Karpas-422 (cell line): ENCODE data around the gene NTM. TPM values are rescaled to one million over a fixed set of nuclear protein-coding genes. Genes with fewer than 3 reads are reported as not detected.

Source experiments
- DNase-seq: peaks from one replicate; pipeline ENCODE4 v3.0.0-alpha.2; 2015
- H2AFZ ChIP-seq: fragments of 200-600 bp; sonication (generic); 2 replicates; pipeline ENCODE4 v1.6.1; 2014; ENCODE audit warnings: antibody characterized with exemption, low read length, mixed read lengths
- H3K27ac ChIP-seq: fragments of 200-600 bp; sonication (generic); 2 replicates; pipeline ENCODE4 v1.5.1; 2014; ENCODE audit warnings: mild to moderate bottlenecking, low read length, moderate library complexity
- H3K27me3 ChIP-seq: fragments of 200-600 bp; sonication (generic); 2 replicates; pipeline ENCODE4 v1.6.1; 2014; ENCODE audit warnings: low read length, mixed read lengths
- H3K36me3 ChIP-seq: fragments of 200-600 bp; sonication (generic); 2 replicates; pipeline ENCODE4 v1.6.1; 2014; ENCODE audit warnings: low read length, mixed read lengths; ENCODE audit not compliant: insufficient read depth
- H3K4me1 ChIP-seq: fragments of 200-600 bp; sonication (generic); 2 replicates; pipeline ENCODE4 v1.6.1; 2014; ENCODE audit warnings: mild to moderate bottlenecking, low read length, mixed read lengths
- H3K4me2 ChIP-seq: fragments of 200-600 bp; sonication (generic); 2 replicates; pipeline ENCODE4 v1.6.1; 2014; ENCODE audit warnings: low read length, low read depth, mild to moderate bottlenecking; ENCODE audit not compliant: poor library complexity, severe bottlenecking
- H3K4me3 ChIP-seq: fragments of 200-600 bp; sonication (generic); 2 replicates; pipeline ENCODE4 v1.5.1; 2014; ENCODE audit warnings: mild to moderate bottlenecking, antibody characterized with exemption, low read length, mixed read lengths
- H3K79me2 ChIP-seq: fragments of 200-600 bp; sonication (generic); 2 replicates; pipeline ENCODE4 v1.6.1; 2014; ENCODE audit warnings: mild to moderate bottlenecking, low read length, mixed read lengths
- H3K9ac ChIP-seq: fragments of 200-600 bp; sonication (generic); 2 replicates; pipeline ENCODE4 v1.6.0; 2014; ENCODE audit warnings: low read length
- H3K9me2 ChIP-seq: fragments of 200-600 bp; sonication (generic), shearing (Covaris generic); replicated peaks from 2 replicates; pipeline ENCODE4 v1.6.0; 2014; ENCODE audit warnings: mild to moderate bottlenecking, low read length, moderate library complexity; ENCODE audit not compliant: insufficient read depth
- H3K9me3 ChIP-seq: fragments of 300-700, 200-600 bp; sonication (generic); 2 replicates; pipeline ENCODE4 v1.6.1; 2014; ENCODE audit warnings: low read length, mixed read lengths
- H4K20me1 ChIP-seq: fragments of 200-600 bp; sonication (generic); 2 replicates; pipeline ENCODE4 v1.6.1; 2014; ENCODE audit warnings: mild to moderate bottlenecking, antibody characterized with exemption, low read length, low read depth; ENCODE audit not compliant: insufficient read depth
- total RNA-seq: library from RNA; depleted of rRNA; stranded (reverse); fragments of >200 nt; shearing (Covaris generic); gene quantifications from 2 replicates; pipeline ENCODE4 v1.2.3, GENCODE V29; 2014; ENCODE audit warnings: low replicate concordance

The NTM gene
- total RNA-seq, 1 experiment from 2014 or later: not detected

DNA sequence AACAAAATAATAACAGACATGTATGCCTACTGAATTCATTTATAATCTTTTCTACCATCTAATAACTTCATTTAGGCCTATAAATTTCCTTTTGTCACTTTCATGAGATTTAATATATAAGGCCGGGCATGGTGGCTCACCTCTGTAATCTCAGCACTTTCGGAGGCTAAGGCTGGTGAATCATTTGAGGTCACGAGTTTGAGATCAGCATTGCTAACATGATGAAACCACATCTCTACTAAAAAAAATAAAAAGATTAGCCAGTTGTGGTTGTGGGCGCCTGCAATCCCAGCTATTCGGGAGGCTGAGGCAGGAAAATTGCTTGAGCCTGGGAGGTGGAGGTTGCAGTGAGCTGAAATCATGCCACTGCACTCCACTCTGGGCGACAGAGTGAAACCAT lies 14.2 kb upstream of the NTM start:
- no peak overlapping the region for H2AFZ ChIP-seq
- no peaks in the 10 kb centered on the region for H3K4me1 ChIP-seq
- H3K36me3 ChIP-seq: no peaks in the 10 kb centered on the region
- no peaks in the 10 kb centered on the region for H4K20me1 ChIP-seq
- no peaks in the 10 kb centered on the region for H3K79me2 ChIP-seq
- no peaks in the 10 kb centered on the region for H3K9me2 ChIP-seq
- DNase-seq: no peak
- H3K27me3 ChIP-seq: no peaks in the 10 kb centered on the region
- no peak overlapping the region for H3K27ac ChIP-seq
- no peaks in the 10 kb centered on the region for H3K9me3 ChIP-seq
- H3K4me2 ChIP-seq: no peak overlapping the region
- H3K4me3 ChIP-seq: no peak overlapping the region
- H3K9ac ChIP-seq: no peak overlapping the region

- Histone ChIP-seq H4K20me1 (no peaks in the 10 kb centered on the region), H3K79me2 (no peaks in the 10 kb centered on the region), H3K27me3 (no peaks in the 10 kb centered on the region), H3K4me1 (no peaks in the 10 kb centered on the region), H2AFZ (no peak overlapping the region), H3K4me3 (no peak overlapping the region), H3K27ac (no peak overlapping the region), H3K9me2 (no peaks in the 10 kb centered on the region), H3K9ac (no peak overlapping the region), H3K36me3 (no peaks in the 10 kb centered on the region), H3K9me3 (no peaks in the 10 kb centered on the region), H3K4me2 (no peak overlapping the region)
- DNase-seq: no peak
These were observed 5.0 kb upstream of the NTM start for GRCh38 chr11:131365329-131365930.

GRCh38 chr11:131370901-131371790 lies 731 bp downstream of the NTM start:
- Histone ChIP-seq H3K9ac (no peak overlapping the region), H3K4me2 (no peak overlapping the region), H3K27me3 (no peaks in the 10 kb centered on the region), H3K9me2 (no peaks in the 10 kb centered on the region), H4K20me1 (no peaks in the 10 kb centered on the region), H3K9me3 (no peaks in the 10 kb centered on the region), H3K79me2 (no peaks in the 10 kb centered on the region), H3K36me3 (no peaks in the 10 kb centered on the region), H3K4me3 (no peak overlapping the region), H2AFZ (no peak overlapping the region), H3K4me1 (no peaks in the 10 kb centered on the region), H3K27ac (no peak overlapping the region)
- no peak for DNase-seq

- Histone ChIP-seq H3K9me2 (no peaks in the 10 kb centered on the region), H3K79me2 (no peaks in the 10 kb centered on the region), H2AFZ (no peak overlapping the region), H3K9me3 (no peaks in the 10 kb centered on the region), H4K20me1 (no peaks in the 10 kb centered on the region), H3K4me3 (no peak overlapping the region), H3K27me3 (no peaks in the 10 kb centered on the region), H3K9ac (no peak overlapping the region), H3K27ac (no peak overlapping the region), H3K4me1 (no peaks in the 10 kb centered on the region), H3K4me2 (no peak overlapping the region), H3K36me3 (no peaks in the 10 kb centered on the region)
- DNase-seq: no peak
These were observed 1.3 kb downstream of the NTM start for GRCh38 chr11:131371791-131372104.

DNA sequence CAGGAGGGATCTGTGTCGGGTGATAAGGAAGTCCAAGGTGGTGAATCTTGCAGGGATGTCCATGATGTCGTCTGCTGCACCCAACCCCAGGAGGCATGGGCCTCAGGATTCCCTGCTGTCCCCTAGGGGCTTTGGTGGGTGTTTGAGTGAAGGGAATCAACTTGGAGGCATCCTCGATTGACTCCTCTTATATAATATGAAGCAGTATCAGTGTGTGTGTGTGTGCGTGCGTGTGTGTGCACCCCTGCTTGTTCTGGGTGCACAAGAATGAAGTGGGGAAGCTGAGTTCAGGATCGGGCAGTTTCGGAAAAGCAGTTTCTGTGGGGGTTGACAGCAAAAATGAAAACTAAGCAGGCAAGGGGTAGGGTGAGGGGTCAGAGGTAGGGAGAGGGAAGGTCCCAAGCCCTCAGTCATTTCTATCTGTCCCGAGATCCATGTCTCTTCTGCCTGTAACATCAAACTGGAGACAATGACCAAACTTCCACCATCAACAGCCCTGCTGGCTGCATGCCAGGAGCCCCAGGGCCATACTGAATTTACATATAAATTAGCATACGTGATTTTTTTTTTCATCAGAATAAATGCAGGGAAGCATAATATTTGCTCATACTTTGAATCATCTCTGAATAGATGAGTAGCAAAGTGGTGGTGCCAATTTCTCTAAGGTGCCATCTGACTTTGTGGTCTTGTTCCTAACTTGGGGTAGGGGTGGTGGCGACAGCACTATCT lies 2.0 kb downstream of the NTM start:
- Histone ChIP-seq H3K4me1 (no peaks in the 10 kb centered on the region), H3K36me3 (no peaks in the 10 kb centered on the region), H3K9ac (no peak overlapping the region), H3K9me3 (no peaks in the 10 kb centered on the region), H3K9me2 (no peaks in the 10 kb centered on the region), H3K79me2 (no peaks in the 10 kb centered on the region), H3K27ac (no peak overlapping the region), H3K4me2 (no peak overlapping the region), H2AFZ (no peak overlapping the region), H3K27me3 (no peaks in the 10 kb centered on the region), H3K4me3 (no peak overlapping the region), H4K20me1 (no peaks in the 10 kb centered on the region)
- no peak for DNase-seq

GRCh38 chr11:131373095-131373725 lies 2.8 kb downstream of the NTM start:
- Histone ChIP-seq H3K9ac (no peak overlapping the region), H3K9me3 (no peaks in the 10 kb centered on the region), H3K4me2 (no peak overlapping the region), H3K9me2 (no peaks in the 10 kb centered on the region), H3K79me2 (no peaks in the 10 kb centered on the region), H3K4me3 (no peak overlapping the region), H3K4me1 (peaks cover 1% of the 10 kb centered on the region), H3K27ac (no peak overlapping the region), H3K36me3 (no peaks in the 10 kb centered on the region), H4K20me1 (no peaks in the 10 kb centered on the region), H2AFZ (no peak overlapping the region), H3K27me3 (no peaks in the 10 kb centered on the region)
- DNase-seq: no peak

- H3K36me3 ChIP-seq: no peaks in the 10 kb centered on the region
- H3K9ac ChIP-seq: no peak overlapping the region
- H3K27me3 ChIP-seq: no peaks in the 10 kb centered on the region
These were observed 3.3 kb downstream of the NTM start for GRCh38 chr11:131373756-131374155.

GRCh38 chr11:131375421-131375820 lies 5.0 kb downstream of the NTM start:
- Histone ChIP-seq H2AFZ (no peak overlapping the region), H3K4me1 (peaks cover 15% of the 10 kb centered on the region), H3K36me3 (no peaks in the 10 kb centered on the region), H3K27me3 (no peaks in the 10 kb centered on the region), H3K4me2 (no peak overlapping the region), H3K27ac (no peak overlapping the region), H3K9ac (no peak overlapping the region), H4K20me1 (no peaks in the 10 kb centered on the region), H3K9me2 (no peaks in the 10 kb centered on the region), H3K79me2 (no peaks in the 10 kb centered on the region), H3K9me3 (no peaks in the 10 kb centered on the region), H3K4me3 (no peak overlapping the region)
- no peak for DNase-seq

More at GRCh38 chr11:131373756-131374155, 3.3 kb downstream of the NTM start:
- H2AFZ ChIP-seq: no peak overlapping the region
- DNase-seq: no peak
- peaks cover 7% of the 10 kb centered on the region for H3K4me1 ChIP-seq
- H4K20me1 ChIP-seq: no peaks in the 10 kb centered on the region
- no peak overlapping the region for H3K4me3 ChIP-seq
- no peaks in the 10 kb centered on the region for H3K79me2 ChIP-seq
- no peak overlapping the region for H3K4me2 ChIP-seq
- no peaks in the 10 kb centered on the region for H3K9me3 ChIP-seq
- H3K9me2 ChIP-seq: no peaks in the 10 kb centered on the region
- no peak overlapping the region for H3K27ac ChIP-seq
